ENCODE results near the gene WDR27.

- TF ChIP-seq, protein P1, sequence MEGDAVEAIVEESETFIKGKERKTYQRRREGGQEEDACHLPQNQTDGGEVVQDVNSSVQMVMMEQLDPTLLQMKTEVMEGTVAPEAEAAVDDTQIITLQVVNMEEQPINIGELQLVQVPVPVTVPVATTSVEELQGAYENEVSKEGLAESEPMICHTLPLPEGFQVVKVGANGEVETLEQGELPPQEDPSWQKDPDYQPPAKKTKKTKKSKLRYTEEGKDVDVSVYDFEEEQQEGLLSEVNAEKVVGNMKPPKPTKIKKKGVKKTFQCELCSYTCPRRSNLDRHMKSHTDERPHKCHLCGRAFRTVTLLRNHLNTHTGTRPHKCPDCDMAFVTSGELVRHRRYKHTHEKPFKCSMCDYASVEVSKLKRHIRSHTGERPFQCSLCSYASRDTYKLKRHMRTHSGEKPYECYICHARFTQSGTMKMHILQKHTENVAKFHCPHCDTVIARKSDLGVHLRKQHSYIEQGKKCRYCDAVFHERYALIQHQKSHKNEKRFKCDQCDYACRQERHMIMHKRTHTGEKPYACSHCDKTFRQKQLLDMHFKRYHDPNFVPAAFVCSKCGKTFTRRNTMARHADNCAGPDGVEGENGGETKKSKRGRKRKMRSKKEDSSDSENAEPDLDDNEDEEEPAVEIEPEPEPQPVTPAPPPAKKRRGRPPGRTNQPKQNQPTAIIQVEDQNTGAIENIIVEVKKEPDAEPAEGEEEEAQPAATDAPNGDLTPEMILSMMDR (IDR thresholded peaks at IDR 0.05; ENCODE audit: low read length): no peak
- no peak for TF ChIP-seq EZH2 (optimal IDR thresholded peaks at IDR 0.05; ENCODE audit: low read depth, low read length)
Measured at GRCh38 chr6:169745405-169745804, 43.6 kb upstream of the WDR27 start.
